Islet precursor cell (in vitro differentiated cells): ENCODE results near the gene FAAP100.
"Not testable (repeated sequence)": the region's sequence is repeated elsewhere in the genome, so short reads cannot be mapped to it uniquely, and the experiment has no call there.

ENCODE experiments used
- DNase-seq: peaks from one replicate; pipeline ENCODE4 v3.0.0-alpha.2; 2018

The FAAP100 gene

DNA sequence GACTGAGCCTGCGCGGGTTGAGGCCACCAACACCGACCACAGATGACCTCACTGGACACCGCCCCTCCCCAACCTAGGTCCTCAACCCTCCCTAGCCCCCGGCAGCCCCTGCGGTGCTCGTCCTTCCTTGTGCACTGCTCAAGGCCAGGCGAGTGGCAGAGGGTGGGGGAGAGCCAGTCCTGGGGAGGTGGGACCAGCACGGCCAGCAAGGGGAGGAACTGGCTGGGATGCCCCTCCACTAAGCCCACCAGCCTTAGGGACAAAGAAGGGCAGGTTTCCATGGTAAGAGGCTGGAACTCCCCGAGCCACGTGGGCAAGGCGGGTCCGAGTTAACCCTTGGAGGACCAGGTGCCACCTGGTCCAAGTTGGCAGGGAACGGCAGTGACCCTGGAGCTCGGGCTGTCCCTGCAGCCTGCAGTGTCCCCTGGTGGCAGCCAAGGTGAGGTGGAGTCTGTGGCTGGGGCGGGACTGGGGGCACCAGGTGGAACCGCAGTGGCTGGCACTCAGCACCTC, 14.8 kb downstream of the FAAP100 start:
- DNase-seq: no peak

DNA sequence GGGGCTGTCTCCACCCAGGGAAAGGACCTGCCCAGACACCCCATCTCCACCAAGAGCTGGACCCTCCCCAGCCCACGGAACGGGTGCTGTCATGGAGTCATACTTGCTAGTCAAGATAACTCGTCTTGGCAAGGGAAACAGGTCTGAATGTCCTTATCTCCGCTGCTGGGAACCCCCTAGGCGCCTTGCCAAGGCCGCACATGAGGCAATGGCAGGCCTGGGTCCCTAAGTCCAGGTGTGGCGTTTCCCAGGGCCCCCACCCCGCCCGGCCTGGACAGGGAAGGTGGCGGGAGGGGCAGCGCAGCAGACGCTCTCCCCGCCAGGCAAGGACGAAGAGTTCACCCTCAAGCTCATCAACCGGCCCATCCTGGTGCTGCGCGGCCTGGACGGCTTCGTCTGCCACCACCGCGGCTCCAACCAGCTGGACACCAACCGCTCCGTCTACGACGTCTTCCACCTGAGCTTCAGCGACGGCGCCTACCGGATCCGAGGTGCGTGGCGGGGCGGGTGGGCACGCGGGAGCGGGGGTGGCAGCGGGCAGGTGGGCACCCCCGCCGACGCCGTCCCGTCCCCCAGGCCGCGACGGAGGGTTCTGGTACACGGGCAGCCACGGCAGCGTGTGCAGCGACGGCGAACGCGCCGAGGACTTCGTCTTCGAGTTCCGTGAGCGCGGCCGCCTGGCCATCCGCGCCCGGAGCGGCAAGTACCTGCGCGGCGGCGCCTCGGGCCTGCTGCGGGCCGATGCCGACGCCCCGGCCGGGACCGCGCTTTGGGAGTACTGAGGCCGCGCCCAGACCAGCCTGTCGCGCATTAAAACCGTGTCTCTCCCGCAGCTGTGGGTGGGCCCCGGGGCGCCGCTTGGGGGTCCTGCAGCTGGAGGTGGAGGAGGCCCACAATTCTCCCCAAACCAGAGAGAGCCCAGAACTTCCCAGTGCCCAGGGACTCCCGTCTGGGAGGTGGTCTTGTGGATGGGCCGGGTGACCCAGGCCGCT, 15.6 kb downstream of the FAAP100 start:
- no peak for DNase-seq

- no peak for DNase-seq
Measured at GRCh38 chr17:81535480-81536298, 16.5 kb downstream of the FAAP100 start.

GRCh38 chr17:81535007-81535328, 17.2 kb downstream of the FAAP100 start:
- DNase-seq: no peak

GRCh38 chr17:81534157-81535006, 17.8 kb downstream of the FAAP100 start:
- no peak for DNase-seq

- no peak for DNase-seq
Measured at GRCh38 chr17:81533339-81534141, 18.6 kb downstream of the FAAP100 start.

DNA sequence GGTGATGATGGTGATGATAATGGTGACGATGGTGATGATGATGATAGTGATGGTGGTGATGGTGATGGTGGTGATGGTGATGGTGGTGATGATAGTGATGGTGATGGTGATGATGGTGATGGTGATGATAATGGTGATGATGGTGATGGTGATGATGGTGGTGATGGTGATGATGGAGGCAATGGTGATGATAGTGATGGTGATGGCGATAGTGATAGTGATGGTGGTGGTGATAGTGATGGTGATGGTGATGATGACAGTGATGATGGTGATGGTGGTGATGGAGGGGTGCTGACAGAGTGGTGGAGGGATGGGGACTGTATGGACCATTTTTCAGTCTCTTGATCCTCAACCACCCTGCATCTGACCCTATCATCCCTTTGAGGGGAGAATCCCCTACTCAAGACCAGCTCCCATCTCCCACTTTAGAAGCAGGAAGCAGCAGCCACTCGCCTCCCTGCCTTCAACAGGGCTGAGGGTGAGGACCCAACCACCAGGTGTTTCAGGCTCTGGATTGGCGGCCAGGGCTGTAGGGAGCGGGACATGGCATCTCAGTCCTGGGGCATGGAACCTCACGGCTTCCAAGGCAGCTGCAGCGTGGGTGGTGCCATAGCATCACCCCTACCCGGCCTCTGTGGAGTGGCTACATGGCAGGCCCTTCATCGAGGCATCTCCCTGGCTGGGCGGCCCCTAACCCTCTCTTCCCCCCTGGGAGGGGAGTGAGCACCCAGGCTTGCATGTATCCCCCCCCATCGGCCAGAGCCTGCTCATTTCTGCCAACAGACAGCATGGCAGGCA, 19.5 kb downstream of the FAAP100 start:
- DNase-seq: no peak

GRCh38 chr17:81531998-81532404, 20.2 kb downstream of the FAAP100 start:
- not testable (repeated sequence) for DNase-seq

DNA sequence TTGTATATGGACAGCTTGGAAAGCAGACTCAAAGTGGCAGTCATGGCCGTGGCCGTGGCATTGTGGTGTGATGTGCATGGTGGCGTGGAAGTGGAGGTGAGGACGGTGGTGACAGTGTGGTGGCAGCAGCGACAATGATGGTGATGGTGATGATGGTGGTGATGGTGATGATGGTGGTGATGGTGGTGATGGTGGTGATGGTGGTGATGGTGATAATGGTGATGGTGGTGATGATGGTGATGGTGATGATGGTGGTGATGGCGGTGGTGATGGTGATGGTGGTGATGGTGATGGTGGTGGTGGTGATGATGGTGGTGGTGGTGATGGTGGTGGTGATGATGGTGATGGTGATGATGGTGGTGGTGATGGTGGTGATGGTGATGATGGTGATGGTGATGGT, 21.1 kb downstream of the FAAP100 start:
- DNase-seq: not testable (repeated sequence)

DNA sequence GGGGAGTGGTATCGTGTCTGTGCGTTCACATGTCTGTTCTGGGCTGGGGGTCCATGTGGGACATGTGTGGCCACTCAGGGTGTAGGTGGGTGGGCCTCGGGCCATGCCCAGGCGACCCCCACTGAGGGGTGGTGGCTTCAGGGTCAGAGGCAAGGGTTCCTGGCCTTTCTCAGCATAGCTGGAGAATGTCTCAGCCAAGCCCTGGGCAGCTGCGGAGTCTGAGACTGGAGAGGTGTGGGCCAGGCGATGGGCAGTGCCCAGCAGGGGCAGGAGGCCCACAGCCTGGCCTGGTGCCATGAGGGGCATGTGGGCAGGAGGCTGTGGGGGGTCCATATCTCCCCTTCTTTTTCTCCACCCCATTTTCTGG, 22.7 kb downstream of the FAAP100 start:
- no peak for DNase-seq

DNA sequence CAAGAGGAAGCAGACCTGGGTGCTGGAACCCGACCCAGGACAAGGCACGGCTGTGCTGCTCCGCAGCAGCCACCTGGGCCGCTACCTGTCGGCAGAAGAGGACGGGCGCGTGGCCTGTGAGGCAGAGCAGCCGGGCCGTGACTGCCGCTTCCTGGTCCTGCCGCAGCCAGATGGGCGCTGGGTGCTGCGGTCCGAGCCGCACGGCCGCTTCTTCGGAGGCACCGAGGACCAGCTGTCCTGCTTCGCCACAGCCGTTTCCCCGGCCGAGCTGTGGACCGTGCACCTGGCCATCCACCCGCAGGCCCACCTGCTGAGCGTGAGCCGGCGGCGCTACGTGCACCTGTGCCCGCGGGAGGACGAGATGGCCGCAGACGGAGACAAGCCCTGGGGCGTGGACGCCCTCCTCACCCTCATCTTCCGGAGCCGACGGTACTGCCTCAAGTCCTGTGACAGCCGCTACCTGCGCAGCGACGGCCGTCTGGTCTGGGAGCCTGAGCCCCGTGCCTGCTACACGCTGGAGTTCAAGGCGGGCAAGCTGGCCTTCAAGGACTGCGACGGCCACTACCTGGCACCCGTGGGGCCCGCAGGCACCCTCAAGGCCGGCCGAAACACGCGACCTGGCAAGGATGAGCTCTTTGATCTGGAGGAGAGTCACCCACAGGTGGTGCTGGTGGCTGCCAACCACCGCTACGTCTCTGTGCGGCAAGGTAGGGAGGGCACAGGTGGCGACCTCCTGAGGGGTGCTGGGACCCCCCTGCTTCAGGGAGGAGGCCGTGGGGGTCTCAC, 23.3 kb downstream of the FAAP100 start:
- DNase-seq: no peak

DNA sequence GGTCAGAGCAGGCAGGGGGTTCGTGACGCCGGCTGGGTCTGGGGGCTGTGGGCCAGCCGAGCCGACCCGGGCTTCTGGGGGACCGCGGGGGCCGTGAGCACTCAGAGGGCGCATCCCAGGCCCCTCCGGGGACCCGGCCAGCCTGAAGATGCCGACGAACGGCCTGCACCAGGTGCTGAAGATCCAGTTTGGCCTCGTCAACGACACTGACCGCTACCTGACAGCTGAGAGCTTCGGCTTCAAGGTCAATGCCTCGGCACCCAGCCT, 23.8 kb downstream of the FAAP100 start:
- DNase-seq: no peak

DNA sequence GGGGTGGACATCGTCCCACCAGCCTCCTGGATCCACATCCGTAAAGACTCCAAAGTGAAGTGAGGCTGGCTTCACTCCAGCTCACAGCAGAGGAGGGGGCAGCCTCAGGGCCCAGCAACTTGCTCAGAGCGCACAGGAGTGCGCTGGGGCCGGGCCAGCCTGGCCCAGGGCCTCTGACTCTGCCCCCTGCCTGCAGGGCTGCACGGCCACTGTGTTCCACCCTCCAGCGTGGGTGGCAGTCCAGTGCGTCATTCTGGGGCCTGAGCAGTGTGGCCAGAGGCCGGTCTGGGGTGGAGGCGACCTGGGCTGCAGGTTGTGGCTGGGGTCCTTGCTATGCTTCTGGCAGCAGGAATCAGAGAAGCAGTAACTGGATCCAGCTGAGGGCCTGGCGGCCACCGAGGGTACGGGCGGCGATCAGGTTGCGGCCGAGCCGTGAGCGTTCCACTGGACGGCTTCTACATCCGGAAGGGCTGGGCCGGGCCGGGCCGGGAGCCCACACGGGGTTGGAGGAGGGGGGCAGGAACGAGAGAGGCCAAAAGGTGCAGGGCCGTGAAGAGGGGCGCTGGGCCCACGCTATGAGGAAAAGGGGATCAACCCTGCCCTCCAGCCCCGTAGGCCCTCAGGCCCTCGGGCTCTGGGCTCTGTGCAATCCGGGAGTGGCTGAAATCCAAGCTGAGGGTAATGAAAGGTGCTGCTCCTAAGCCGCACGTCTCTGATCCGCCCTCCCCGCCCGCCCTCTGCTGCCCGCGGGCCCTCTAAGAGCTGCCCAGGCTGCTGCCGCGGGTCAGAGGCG, 24.4 kb downstream of the FAAP100 start, which contains the start of gene FSCN2:
Gene FSCN2 (plus strand): TSS at position 787 of the 793 bp plus-strand sequence. CDS start 155 bp downstream, outside the sequence.
- DNase-seq: no peak

DNA sequence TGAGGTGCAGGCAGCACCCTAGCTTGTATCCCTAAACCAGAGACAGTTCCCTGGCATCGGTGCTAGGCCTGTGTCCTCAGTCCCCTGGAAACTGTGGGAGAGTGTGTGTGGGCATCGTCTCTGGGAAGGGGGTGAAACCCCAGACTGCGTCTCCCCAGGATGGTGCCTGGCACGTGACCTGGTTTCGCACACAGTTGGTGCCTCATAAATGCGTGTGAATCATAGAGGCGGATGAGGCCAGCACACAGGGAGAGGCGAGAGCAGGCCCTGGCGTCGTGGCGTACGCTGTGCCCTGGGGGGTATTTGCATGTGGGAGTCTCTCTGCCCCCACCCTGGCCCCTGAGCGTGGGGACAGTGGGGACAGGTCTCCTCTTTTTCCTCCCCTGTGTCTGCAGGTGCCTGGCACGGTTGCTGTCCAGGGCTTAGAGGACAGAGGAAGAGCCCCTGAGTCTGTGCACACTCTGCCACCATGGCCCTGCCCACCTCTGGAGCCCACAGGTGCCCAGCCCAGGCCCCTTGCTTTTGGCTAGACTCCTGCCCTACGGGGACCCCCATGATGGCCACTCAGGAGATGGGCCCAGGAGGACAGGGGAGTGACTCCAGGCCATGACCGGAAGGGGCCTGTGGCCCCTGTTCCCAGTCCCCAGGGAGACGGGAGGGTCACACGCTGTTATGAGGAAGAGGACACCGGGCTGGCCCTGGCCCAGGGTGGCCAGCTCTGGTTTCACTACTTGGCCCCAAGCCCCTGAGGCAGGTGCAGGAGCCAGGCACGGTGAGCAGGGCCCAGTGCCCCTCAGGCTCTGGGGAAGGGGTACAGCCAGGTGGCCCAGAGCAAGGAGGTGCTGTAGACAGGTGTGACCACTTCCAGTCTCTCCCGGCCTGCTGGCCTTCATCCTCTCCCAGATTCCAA, 25.2 kb downstream of the FAAP100 start:
- DNase-seq: no peak

DNA sequence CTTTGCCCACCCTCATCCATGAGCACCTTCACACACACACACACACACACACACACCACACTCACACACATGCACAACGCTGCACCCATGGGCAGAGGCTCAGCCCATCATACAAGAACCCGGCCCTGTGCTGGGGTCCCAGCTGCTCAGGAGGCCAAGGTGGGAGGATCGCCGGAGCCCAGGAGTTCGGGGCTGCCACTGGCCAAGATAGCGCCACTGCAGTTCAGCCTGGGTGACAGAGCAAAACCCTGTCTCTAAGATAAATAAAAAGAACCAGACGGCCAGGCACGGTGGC, 27.3 kb downstream of the FAAP100 start:
- no peak for DNase-seq

DNA sequence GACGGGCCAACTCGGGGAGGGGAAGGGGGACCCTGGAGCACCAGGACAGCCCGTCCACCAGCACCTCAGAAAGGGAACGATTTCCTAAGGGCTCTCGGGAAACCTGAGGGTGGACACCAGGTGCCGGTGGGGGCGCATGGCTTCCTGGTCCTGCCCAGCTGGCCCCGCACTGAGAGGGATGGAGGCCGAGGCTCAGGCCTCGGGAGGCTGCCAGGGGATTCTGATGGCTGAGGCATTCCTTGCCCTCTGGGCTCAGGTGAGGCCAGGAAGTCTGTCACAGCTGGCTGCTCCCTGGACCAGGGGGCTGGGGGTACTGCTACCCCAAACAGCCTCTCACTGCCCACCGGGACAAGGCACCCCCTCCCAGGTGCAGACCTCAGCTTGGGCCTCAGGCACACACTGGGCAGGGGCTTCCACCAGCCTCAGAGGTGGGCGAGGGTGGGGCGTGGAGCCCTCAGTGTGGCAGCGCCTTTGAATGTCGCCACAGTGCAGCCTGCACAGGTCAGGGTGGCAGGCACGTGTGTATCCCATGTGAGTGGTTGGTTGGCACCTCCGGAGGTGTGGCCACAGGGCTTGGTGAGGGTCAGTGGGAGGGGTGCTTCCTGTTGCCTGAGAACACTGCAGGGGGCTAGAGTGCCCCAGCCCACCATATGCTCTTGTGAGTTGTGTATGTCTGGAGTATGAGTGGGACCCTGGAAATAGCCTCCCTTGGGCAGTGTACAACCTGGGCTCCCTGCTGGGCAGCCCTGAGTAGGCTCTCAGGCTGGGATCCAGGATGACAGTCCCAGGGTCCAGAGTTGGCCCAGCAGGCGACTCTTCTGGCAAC, 27.9 kb downstream of the FAAP100 start:
- DNase-seq: no peak

DNA sequence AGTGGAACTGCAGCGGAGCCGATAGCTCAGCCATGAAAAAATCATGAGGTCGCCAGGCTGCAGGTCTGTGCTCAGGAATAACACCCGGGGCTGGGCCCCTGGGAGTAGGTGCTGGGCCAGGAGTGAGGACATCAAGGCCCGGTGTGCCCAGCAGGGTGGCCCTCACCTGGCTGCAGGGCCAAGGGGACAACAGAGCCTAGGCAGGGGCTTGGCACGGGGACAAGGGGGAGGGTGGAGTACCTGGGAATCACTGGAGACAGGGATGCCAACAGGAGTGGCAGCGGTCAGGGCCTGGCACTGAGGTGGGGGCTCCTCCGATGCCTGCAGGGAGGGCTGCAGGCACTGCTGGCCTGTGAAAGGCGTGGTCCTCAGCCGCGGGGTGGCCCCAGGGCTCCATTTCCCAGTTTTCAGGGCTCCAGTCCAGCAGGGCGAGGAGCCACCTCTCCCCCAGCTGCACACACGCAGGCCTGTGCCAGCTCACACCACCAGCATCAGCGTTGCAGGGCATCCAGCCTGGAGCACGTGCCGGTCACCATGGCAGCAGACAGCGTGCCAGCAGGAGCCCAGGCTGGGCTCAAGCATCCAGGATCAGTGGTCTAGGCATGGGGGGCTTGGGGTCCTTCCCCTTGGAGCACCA, 28.6 kb downstream of the FAAP100 start:
- DNase-seq: no peak
